Smooth muscle cell (in vitro differentiated cells): ENCODE measurements around the gene TSNAX. TPM values are rescaled to one million over a fixed set of nuclear protein-coding genes. Genes with fewer than 3 reads are reported as not detected.

Experiments used
- DNase-seq: peaks from one replicate; lab custom pipeline; 2025; ENCODE audit not compliant: unreplicated experiment; lab: John Stamatoyannopoulos, UW
- H2AFZ ChIP-seq: fragments of 200-600 bp; sonication (generic); 2 replicates; pipeline ENCODE4 v1.6.0; 2016; ENCODE audit warnings: antibody characterized with exemption, low read depth, mild to moderate bottlenecking
- H3F3A ChIP-seq: fragments of 200-600 bp; sonication (generic); 2 replicates; pipeline ENCODE4 v1.6.0; 2017; ENCODE audit warnings: antibody characterized with exemption, low read depth
- H3K27ac ChIP-seq: fragments of 200-600 bp; sonication (generic); 2 replicates; pipeline ENCODE4 v1.5.1; 2016; ENCODE audit warnings: low read depth, mild to moderate bottlenecking
- H3K27me3 ChIP-seq: fragments of 200-600 bp; sonication (generic); 2 replicates; pipeline ENCODE4 v1.6.1; 2016; ENCODE audit warnings: low read depth, mild to moderate bottlenecking
- H3K36me3 ChIP-seq: fragments of 200-600 bp; sonication (generic); 2 replicates; pipeline ENCODE4 v1.5.1; 2016; ENCODE audit warnings: low read depth
- H3K4me1 ChIP-seq: fragments of 200-600 bp; sonication (generic); 2 replicates; pipeline ENCODE4 v1.5.1; 2016; ENCODE audit warnings: low read depth
- H3K4me2 ChIP-seq: fragments of 200-600 bp; sonication (generic); 2 replicates; pipeline ENCODE4 v1.6.0; 2016; ENCODE audit warnings: mild to moderate bottlenecking
- H3K4me3 ChIP-seq: fragments of 200-600 bp; sonication (generic); 2 replicates; pipeline ENCODE4 v1.5.1; 2016; ENCODE audit warnings: mild to moderate bottlenecking
- H3K79me2 ChIP-seq: fragments of 200-600 bp; sonication (generic); 2 replicates; pipeline ENCODE4 v1.6.0; 2016; ENCODE audit warnings: low read depth, mild to moderate bottlenecking
- H3K9ac ChIP-seq: fragments of 200-600 bp; sonication (generic); 2 replicates; pipeline ENCODE4 v1.6.0; 2016; ENCODE audit warnings: low read depth
- H3K9me3 ChIP-seq: fragments of 200-600 bp; sonication (generic); replicated peaks from 2 replicates; pipeline ENCODE4 v1.5.1; 2016; ENCODE audit warnings: low read depth
- H4K20me1 ChIP-seq: fragments of 200-600 bp; sonication (generic); 2 replicates; pipeline ENCODE4 v1.6.0; 2016; ENCODE audit warnings: low read depth
- CTCF ChIP-seq: fragments of 200-600 bp; sonication (generic); IDR thresholded peaks from 2 replicates; pipeline ENCODE4 v1.5.1; 2017; ENCODE audit warnings: borderline replicate concordance, mild to moderate bottlenecking, antibody characterized with exemption; ENCODE audit not compliant: insufficient read depth, poor library complexity, severe bottlenecking
- WGBS: methylation state at CpG from one replicate; pipeline ENCODE4 v1.1.7; 2016; ENCODE audit warnings: low lambda C conversion rate; 5-methylcytosine and 5-hydroxymethylcytosine counted together
- polyA plus RNA-seq: library from polyadenylated mRNA; unstranded; fragments of >200 nt; fragmentation: Nextera tagmentation; extraction: Ambion mirVana; gene quantifications from 2 replicates; pipeline ENCODE4 v1.2.1, GENCODE V29; 2016
- total RNA-seq: library from RNA; depleted of rRNA; stranded (reverse); fragments of >200 nt; gene quantifications from 2 replicates; pipeline ENCODE4 v1.2.3, GENCODE V29; 2014

TSNAX gene
- total and polyA plus RNA-seq, 2 experiments from 2014 or later, result 22.6 to 36.5 TPM

DNA sequence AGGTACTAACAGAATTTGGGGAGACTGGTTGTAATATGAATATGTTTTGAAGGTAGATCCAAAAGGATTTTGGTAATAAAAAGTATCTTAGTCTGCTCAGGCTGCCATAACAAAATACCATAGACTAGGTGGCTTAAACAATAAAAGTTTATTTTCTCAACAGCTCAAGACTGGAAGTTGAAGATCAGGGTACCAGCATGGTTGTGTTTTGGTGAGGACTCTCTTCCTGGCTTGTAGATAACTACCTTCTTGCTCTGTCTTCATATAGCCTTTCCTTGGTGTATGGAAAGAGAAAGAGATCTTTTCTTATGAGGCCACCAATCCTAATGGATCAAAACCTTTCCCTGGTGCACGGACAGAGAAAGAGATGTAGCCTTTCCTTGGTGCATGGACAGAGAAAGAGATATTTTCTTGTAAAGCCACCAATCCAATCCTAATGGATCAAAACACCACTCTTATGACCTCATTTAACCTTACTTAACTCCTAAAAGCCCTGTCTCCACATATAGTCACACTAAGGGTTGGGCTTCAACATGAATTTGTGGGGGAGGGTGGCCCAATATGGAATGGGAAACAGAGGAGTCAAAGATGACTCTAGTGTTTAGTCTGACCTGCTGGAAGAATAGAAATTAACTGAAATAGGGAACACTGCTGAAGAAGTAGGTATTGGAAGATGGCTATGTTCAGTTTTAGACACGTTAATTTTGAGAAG is 5.4 kb upstream of the TSNAX start:
- Histone ChIP-seq H3K79me2 (no peaks in the 10 kb centered on the region), H3K4me3 (no peak overlapping the region), H2AFZ (no peak overlapping the region), H3K9me3 (no peaks in the 10 kb centered on the region), H3K27me3 (no peaks in the 10 kb centered on the region), H3F3A (no peaks in the 10 kb centered on the region), H3K36me3 (no peaks in the 10 kb centered on the region), H3K4me1 (no peaks in the 10 kb centered on the region), H3K4me2 (no peak overlapping the region), H3K27ac (no peak overlapping the region), H4K20me1 (no peaks in the 10 kb centered on the region), H3K9ac (no peak overlapping the region)
- 87% methylated on average over 2 of the region's 2 CpGs for WGBS
- TF ChIP-seq CTCF, result no peak
- DNase-seq, result no peak

- no peak for DNase-seq
- peaks cover 1% of the 10 kb centered on the region for H3K79me2 ChIP-seq
- no peak overlapping the region for H3K4me2 ChIP-seq
- no peaks in the 10 kb centered on the region for H3K4me1 ChIP-seq
- H3K4me3 ChIP-seq, result no peak overlapping the region
- H3K27ac ChIP-seq, result no peak overlapping the region
- H3K9me3 ChIP-seq, result no peaks in the 10 kb centered on the region
- no peak overlapping the region for H3K9ac ChIP-seq
- no peak for TF ChIP-seq CTCF
- H2AFZ ChIP-seq, result no peak overlapping the region
- WGBS, result 91% methylated on average over 2 of the region's 2 CpGs
- H3K36me3 ChIP-seq, result no peaks in the 10 kb centered on the region
- no peaks in the 10 kb centered on the region for H3K27me3 ChIP-seq
- H4K20me1 ChIP-seq, result no peaks in the 10 kb centered on the region
- no peaks in the 10 kb centered on the region for H3F3A ChIP-seq
These were observed 4.7 kb upstream of the TSNAX start for GRCh38 chr1:231523816-231524215.

DNA sequence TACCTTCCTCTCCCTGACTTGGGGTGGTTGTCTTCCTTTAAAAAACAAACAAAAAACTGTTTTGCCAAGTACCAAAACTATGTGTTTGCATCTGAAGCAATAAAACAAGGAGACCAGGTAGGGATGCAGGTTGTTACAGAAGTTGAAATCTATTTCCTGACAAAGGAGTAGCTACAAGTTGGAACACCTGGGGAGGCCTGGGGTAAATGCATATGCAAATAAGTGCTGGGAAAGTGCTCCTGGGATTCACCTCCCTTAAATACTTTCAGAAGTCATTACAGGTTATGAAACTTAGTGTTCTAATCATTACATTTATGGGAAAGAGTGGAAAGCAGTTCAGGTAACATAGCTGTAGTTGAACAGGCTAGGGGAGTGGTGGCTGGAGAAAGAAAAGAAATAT is 1.9 kb upstream of the TSNAX start:
- no peak for DNase-seq
- no peaks in the 10 kb centered on the region for H3K27me3 ChIP-seq
- no peaks in the 10 kb centered on the region for H3K36me3 ChIP-seq
- TF ChIP-seq CTCF, result no peak
- H3K4me1 ChIP-seq, result peaks cover 10% of the 10 kb centered on the region
- H3K4me3 ChIP-seq, result no peak overlapping the region
- no peak overlapping the region for H3K4me2 ChIP-seq
- H4K20me1 ChIP-seq, result no peaks in the 10 kb centered on the region
- peaks cover 27% of the 10 kb centered on the region for H3K79me2 ChIP-seq
- H3K27ac ChIP-seq, result no peak overlapping the region
- H3K9me3 ChIP-seq, result no peaks in the 10 kb centered on the region
- no peaks in the 10 kb centered on the region for H3F3A ChIP-seq
- no peak overlapping the region for H3K9ac ChIP-seq
- H2AFZ ChIP-seq, result no peak overlapping the region

- H3K4me1 ChIP-seq, result peaks cover 10% of the 10 kb centered on the region
- H3K4me3 ChIP-seq, result peak overlapping the region; percentile 90
- no peaks in the 10 kb centered on the region for H3K36me3 ChIP-seq
- no peaks in the 10 kb centered on the region for H4K20me1 ChIP-seq
- peak overlapping the region; percentile 97 for H3K27ac ChIP-seq
- H3K27me3 ChIP-seq, result no peaks in the 10 kb centered on the region
- WGBS, result 68% methylated on average over 15 of the region's 15 CpGs
- no peak for TF ChIP-seq CTCF
- no peaks in the 10 kb centered on the region for H3F3A ChIP-seq
- no peak for DNase-seq
- H3K9me3 ChIP-seq, result no peaks in the 10 kb centered on the region
- H2AFZ ChIP-seq, result peak overlapping the region; percentile 98
- peaks cover 36% of the 10 kb centered on the region for H3K79me2 ChIP-seq
- peak overlapping the region; percentile 97 for H3K9ac ChIP-seq
- peak overlapping the region; percentile 96 for H3K4me2 ChIP-seq
These were observed 790 bp upstream of the TSNAX start for GRCh38 chr1:231527586-231528171.
